ENCODE results near the gene SLC38A1.

The SLC38A1 gene

GRCh38 chr12:46268583-46269428 lies at the start of gene SLC38A1:
SLC38A1 (minus strand) TSS chr12:46269043; CDS start chr12:46239800, 29,243 bp downstream.
- peak; percentile 63 for DNase-seq (ENCODE audit: extremely low read depth, low read depth)
- TF ChIP-seq, protein P1, sequence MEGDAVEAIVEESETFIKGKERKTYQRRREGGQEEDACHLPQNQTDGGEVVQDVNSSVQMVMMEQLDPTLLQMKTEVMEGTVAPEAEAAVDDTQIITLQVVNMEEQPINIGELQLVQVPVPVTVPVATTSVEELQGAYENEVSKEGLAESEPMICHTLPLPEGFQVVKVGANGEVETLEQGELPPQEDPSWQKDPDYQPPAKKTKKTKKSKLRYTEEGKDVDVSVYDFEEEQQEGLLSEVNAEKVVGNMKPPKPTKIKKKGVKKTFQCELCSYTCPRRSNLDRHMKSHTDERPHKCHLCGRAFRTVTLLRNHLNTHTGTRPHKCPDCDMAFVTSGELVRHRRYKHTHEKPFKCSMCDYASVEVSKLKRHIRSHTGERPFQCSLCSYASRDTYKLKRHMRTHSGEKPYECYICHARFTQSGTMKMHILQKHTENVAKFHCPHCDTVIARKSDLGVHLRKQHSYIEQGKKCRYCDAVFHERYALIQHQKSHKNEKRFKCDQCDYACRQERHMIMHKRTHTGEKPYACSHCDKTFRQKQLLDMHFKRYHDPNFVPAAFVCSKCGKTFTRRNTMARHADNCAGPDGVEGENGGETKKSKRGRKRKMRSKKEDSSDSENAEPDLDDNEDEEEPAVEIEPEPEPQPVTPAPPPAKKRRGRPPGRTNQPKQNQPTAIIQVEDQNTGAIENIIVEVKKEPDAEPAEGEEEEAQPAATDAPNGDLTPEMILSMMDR (IDR thresholded peaks at IDR 0.05; ENCODE audit: low read depth, low read length): no peak

DNA sequence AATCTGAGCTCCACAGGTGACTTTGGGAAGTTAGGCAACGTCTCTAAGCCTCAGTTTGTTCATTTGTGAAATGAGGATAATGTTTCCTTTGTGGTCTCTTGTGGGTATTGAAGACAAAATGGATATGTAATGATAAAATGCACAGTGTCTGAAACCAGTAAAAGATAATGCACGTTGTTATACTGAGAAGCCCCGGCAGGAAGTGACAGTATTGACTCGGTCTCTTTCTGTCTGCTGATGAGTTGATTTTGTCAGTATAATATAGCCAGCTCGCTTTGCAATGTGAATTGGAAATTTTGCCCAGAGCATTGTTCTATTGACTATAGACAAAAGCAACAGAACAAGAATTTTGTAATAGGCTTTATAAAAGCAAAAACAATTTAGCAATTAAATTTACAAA lies 49.2 kb upstream of the SLC38A1 start:
- TF ChIP-seq, protein P1 (IDR thresholded peaks at IDR 0.05; ENCODE audit: low read depth, low read length): no peak
- DNase-seq (ENCODE audit: extremely low read depth, low read depth): no peak

DNA sequence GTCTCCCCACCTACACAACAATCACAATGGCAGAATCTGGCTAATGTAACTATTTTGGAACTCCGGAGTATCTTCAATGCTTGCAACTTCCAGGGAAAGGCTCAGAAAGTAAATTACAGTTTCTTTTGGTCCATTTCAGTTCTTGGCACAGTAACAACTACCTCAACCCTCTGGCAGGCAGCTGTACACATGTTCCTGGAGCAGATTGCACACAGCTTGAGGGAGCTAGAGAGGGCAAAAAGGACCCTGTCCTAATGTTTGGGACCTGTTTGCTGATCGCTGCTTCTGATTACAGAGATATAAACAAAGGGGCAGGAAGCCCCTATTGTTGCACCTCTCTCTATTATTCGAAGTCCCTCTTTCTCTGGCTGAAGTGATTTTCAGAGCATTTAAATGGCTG lies 35.2 kb upstream of the SLC38A1 start:
- TF ChIP-seq, protein P1 (IDR thresholded peaks at IDR 0.05; ENCODE audit: low read depth, low read length): peak; percentile 8
- no peak for DNase-seq (ENCODE audit: extremely low read depth, low read depth)

GRCh38 chr12:46303039-46303666 lies 34.3 kb upstream of the SLC38A1 start:
- no peak for DNase-seq (ENCODE audit: extremely low read depth, low read depth)
- TF ChIP-seq, protein P1 (IDR thresholded peaks at IDR 0.05; ENCODE audit: low read depth, low read length): peak; percentile 43

DNA sequence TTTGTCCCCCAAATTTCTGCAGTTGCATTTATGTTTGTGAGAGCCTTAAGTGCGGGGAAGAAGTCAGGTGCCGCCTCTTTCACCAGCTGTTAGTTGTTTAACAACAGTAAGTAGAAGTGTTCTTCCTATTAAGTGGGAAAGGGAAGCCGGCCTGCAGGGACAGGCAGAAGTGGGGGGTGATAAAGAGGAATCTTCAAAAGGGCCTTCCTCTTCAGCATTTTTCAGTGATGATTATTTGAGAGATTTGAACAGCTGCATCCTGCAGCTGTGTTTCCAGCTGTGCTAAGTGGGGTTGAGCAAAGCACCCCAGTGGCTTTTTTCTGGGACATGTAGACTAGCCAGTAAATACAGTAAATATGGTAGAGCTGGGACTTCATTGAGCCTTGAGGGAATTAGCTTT lies 32.1 kb upstream of the SLC38A1 start:
- TF ChIP-seq, protein P1 (IDR thresholded peaks at IDR 0.05; ENCODE audit: low read depth, low read length): no peak
- no peak for DNase-seq (ENCODE audit: extremely low read depth, low read depth)

GRCh38 chr12:46299851-46300250 lies 31.0 kb upstream of the SLC38A1 start:
- no peak for DNase-seq (ENCODE audit: extremely low read depth, low read depth)

More at GRCh38 chr12:46299851-46300250, 31.0 kb upstream of the SLC38A1 start:
- TF ChIP-seq, protein P1 (IDR thresholded peaks at IDR 0.05; ENCODE audit: low read depth, low read length): no peak
